T47D (cell line): ENCODE measurements around the gene ZNF491.

ENCODE experiments used
- DNase-seq, 2 experiments: peaks; one replicate each; pipeline versions ENCODE4 v3.0.0 to v3.0.0-alpha.2; 2011 to 2012; ENCODE audit warnings: low read depth in 1 of 2, low spot score in 1 of 2
- JUND ChIP-seq: IDR thresholded peaks from 2 replicates; pipeline ENCODE4 v1.6.1; 2012; ENCODE audit warnings: low read depth
- in situ Hi-C: cut with HindIII; loops from 2 replicates; pipeline ENCODE4 v1.10.0; 2016; ENCODE audit warnings: low sequenced_read_pairs, low pct_unique_long_range_greater_than_20kb

ZNF491 gene

DNA sequence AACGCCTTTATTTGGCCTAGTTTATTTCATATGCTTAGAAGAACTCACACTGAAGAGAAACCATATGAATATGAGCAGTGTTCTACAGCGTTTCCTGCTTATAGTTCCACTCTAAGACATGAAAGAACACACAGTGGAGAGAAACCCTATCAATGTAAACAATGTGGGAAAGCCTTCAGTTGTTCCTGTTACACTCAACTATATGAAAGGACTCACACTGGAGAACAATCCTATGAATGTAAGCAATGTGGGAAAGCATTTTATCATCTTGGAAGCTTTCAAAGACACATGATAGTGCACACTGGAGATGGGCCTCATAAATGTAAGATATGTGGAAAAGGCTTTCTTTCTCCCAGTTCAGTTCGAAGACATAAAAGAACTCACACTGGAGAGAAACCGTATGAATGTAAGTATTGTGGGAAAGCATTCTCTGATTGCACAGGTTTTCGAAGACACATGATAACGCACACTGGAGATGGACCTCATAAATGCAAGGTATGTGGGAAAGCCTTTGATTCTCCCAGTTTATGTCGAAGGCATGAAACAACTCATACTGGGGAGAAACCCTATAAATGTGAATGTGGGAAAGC, 17.8 kb upstream of the ZNF491 start:
- in situ Hi-C loops: no loop called here
- no peak for TF ChIP-seq JUND
- no peak for DNase-seq

DNA sequence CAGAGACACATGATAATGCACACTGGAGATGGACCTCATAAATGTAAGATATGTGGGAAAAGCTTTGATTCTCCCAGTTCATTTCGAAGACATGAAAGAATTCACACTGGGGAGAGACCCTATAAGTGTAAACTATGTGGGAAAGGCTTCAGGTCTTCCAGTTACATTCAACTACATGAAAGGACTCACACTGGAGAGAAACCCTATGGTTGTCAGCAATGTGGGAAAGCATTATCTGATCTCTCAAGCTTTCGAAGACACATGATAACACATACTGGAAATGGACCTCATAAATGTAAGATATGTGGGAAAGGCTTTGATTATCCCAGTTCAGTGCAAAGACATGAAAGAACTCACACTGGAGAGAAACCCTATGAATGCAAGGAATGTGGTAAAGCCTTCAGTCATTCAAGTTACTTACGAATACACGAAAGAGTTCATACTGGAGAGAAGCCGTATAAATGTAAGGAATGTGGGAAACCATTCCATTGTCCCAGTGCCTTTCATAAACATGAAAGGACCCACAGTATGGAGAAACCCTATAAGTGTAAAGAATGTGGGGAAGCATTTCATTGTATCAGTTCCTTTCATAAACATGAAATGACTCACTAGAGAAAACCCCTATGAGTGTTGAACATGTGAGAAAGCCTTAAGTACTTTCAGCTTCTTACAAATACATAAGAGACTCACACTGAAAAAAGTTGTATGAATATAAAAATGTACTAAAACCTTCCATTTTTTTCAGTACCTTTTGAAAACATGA, 16.8 kb upstream of the ZNF491 start:
- in situ Hi-C loops: no loop called here
- no peak for DNase-seq
- TF ChIP-seq JUND: no peak

DNA sequence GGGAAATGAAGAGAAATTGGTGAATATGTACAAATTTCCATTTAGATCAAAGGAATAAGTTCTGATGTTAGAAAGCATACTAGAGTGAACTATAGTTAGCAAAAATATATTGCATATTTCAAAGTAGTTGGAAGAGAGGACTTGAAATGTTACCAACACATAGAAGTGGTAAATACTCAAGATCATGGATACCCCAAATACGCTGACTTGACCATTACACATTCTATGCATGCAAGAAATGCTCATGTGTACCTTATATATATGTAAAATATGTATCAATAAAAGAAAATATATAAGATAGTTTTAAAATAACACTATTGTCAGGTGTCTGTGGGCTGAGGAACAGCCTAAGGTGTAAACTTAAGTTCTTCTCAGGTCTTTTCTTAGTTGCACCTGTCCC, 14.6 kb upstream of the ZNF491 start:
- TF ChIP-seq JUND: no peak
- in situ Hi-C loops: no loop called here
- no peak for DNase-seq

GRCh38 chr19:11784356-11784755, 14.0 kb upstream of the ZNF491 start:
- no peak for TF ChIP-seq JUND
- DNase-seq: no peak
- in situ Hi-C loops: no loop called here

DNA sequence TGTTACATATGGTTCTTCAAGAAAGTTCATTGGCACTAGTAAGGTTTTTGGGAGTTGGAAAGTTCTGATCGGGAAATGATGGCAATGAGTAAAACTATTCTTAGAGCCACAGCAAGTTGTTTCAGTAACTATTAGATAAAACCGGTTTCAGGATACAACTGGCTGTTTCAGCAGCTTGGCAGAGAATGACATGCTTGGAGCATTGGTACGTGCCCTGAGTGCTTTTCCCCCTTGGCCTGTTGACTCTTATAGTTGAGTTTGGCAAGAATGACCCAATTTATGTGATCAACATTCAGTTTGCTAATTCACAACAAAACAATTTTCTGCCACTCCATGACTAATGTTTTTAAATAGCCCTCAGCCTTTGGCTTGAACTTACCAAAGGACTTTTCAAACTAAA, 10.8 kb upstream of the ZNF491 start:
- DNase-seq: no peak
- in situ Hi-C loops: no loop called here
- TF ChIP-seq JUND: no peak

- no peak for TF ChIP-seq JUND
- no peak for DNase-seq
- in situ Hi-C loops: no loop called here
These were observed 5.4 kb upstream of the ZNF491 start for GRCh38 chr19:11792942-11793341.

- in situ Hi-C loops: no loop called here
- TF ChIP-seq JUND: no peak
- DNase-seq: peak; percentile 61 to 92
These were observed 832 bp upstream of the ZNF491 start for GRCh38 chr19:11797491-11797890.

DNA sequence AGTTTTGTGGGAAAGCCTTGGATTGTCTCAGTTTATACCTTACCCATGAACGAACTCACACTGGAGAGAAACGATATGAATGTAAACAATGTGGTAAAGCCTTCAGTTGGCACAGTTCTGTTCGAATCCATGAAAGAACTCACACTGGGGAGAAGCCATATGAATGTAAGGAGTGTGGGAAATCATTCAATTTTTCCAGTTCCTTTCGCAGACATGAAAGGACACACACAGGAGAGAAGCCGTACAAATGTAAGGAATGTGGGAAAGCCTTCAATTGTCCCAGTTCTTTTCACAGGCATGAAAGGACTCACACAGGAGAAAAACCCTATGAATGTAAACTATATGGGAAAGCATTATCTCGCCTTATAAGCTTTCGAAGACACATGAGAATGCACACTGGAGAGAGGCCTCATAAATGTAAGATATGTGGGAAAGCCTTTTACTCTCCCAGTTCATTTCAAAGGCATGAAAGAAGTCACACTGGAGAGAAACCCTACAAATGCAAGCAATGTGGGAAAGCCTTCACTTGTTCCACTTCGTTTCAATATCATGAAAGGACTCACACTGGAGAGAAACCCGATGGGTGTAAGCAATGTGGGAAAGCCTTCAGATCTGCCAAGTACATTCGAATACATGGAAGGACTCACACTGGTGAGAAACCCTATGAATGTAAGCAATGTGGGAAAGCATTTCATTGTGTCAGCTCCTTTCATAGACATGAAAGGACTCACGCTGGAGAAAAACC, 8.2 kb downstream of the ZNF491 start:
- TF ChIP-seq JUND: no peak
- in situ Hi-C loops: no loop called here
- no peak for DNase-seq

DNA sequence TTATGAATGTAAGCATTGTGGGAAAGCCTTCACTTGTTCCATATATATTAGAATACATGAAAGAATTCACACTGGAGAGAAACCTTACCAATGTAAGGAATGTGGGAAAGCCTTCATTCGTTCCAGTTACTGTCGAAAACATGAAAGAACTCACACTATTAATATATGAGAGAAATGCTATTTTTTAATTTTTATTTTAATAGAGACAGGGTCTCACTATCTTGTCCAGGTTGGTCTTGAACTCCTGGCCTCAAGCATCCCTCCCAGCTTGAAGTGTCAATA, 8.7 kb downstream of the ZNF491 start:
- no peak for TF ChIP-seq JUND
- no peak for DNase-seq
- in situ Hi-C loops: no loop called here

- DNase-seq: no peak
- in situ Hi-C loops: no loop called here
- no peak for TF ChIP-seq JUND
These were observed 15.3 kb downstream of the ZNF491 start for GRCh38 chr19:11813703-11814028.

DNA sequence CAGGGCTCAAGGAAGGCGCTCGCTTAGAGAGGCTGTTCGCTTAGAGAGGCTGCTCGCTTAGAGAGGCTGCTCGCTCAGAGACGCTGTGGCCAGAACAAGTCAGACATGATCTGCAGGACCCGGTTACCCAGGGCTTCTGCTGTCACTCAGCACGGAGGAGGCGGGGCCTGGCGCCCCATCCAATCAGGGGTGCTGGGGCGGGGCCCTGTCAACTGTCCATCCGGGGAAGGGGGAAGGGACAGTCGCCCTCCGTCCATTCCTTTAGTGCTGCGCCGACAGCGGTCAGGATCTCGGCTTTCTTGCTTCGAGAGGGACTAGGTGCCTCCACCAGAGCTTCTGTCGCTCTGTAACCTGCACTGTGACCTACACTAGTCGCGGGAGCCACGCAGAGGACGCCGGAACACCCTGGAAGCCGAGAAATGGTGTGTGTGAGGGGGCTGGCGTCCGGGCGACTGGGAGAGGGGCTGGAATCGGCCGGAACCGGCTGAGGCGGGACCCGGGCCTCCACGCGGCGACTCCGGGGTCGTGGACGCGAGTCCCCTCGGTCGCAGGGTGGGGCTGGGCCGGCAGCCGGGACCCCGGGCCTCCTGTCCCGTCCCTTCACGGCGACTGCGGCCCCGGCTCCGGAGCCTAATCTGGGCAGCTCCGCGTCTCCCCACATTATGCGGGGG, 15.8 kb downstream of the ZNF491 start, which contains the start of gene ZNF440:
Gene ZNF440, plus strand, starts transcription at position 245 of the 671 bp plus-strand sequence. Its CDS starts 175 bp downstream, at position 420.
- in situ Hi-C loops: no loop called here
- no peak for TF ChIP-seq JUND
- peak; percentile 84 to 97 for DNase-seq

GRCh38 chr19:11814700-11815035, 16.3 kb downstream of the ZNF491 start:
- in situ Hi-C loops: no loop called here
- peak in 1 of 2 experiments; percentile 40 for DNase-seq
- TF ChIP-seq JUND: no peak
